ENCODE data around the gene MSLN.
A peak's percentile ranks its signal among the peaks of the same experiment; 100 is the strongest.

MSLN gene

DNA sequence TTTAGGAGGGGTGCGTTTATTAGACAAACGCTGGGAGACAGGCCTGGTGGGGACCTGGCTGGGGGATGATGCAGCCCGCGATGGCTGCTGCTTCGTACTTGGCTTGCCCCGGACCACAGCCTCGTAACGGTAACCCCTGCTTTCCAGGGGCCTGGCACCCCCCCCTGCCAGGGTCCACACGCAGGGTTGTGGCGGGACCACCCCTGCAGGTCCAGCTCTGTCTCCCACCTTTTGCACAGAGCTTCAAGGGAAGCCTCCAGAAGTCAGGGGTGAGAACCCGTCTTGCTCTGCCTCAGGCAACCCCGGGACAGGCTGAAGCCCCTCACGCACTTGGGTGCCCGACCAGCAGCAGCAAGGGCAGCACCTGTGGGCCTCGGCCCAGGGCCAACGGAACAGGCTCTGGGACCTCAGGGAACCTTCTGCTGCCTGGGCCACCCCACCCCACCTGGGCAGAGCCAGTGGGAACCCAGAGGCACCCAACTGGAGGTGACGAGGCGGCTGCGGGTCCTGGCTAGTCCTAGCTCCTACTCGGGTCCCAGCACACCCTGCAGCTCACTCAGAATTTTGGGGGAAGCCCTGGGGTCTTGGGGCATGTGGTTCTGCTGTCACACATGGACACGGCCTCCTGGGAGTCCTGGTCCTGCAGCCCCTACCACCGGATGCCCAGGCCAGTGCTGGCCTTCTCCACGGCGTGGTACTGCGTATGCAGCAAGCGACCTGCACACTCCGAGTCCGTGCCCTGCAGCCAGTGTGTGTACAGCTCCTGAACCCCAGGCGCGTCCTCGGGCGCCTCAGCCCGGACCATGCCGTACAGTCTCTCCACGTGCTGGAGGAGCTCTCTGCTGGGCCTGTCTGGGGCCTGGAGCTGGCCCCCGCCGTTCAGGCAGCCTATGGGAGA lies 30.5 kb upstream of the MSLN start:
- FAIRE-seq (no peak), DNase-seq (ENCODE audit: insufficient read length) (no peak)
- TF ChIP-seq POLR2A (IDR thresholded peaks at IDR 0.05; ENCODE audit: low read depth, low read length) (no peak), POLR2AphosphoS5 (IDR thresholded peaks at IDR 0.05; ENCODE audit: low read depth, low read length) (peak; percentile 42; the same call in 1 of the 2 replicates), TAF1 (IDR thresholded peaks at IDR 0.05; ENCODE audit: borderline replicate concordance, low read depth, low read length) (no peak)

DNA sequence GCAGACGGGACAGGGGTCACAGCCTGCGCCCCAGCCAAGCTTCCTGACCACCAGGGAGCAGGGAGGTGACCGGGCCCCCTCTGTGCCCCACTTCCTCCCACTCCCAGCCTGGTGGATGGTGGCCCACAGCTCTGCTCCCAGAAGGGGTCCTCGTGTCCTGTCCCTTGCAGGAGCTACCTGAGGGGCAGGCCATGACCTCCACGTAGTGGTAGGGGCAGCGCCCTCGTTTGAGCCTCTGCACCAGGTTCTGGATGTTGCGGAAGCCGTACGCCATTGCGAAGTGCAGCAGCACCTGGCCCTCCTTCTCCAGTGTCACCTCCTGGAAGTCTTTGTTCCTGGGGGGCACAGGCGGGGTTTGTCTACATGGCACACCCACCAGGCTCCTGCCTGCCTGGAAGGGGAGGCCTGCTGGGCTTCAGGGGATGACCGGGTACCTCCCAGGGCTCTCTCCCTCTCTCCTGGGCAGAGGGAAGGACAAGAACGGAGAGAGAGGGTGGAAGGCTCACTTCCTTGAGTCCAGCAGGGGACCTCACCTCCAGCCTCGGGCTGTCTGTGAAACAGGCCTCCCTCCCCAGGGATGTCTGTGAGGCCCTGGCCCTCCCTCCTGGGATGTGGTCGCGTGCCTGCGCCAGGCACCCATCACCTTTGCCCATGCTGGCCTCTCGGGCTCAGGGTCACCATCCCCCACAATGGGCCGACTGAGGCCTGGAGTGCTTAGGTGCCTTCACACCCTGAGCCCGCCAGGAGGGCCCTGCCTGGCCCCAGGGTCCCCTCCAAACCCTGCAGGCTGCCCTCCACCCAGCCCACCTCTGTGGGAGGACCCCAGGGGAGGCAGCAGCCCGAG lies 29.6 kb upstream of the MSLN start:
- TF ChIP-seq POLR2AphosphoS5 (IDR thresholded peaks at IDR 0.05; ENCODE audit: low read depth, low read length) (no peak), POLR2A (IDR thresholded peaks at IDR 0.05; ENCODE audit: low read depth, low read length) (no peak), TAF1 (IDR thresholded peaks at IDR 0.05; ENCODE audit: borderline replicate concordance, low read depth, low read length) (no peak)

GRCh38 chr16:732332-732731 lies 28.2 kb upstream of the MSLN start:
- TF ChIP-seq TAF1 (IDR thresholded peaks at IDR 0.05; ENCODE audit: borderline replicate concordance, low read depth, low read length) (no peak), POLR2A (IDR thresholded peaks at IDR 0.05; ENCODE audit: low read depth, low read length) (no peak), POLR2AphosphoS5 (IDR thresholded peaks at IDR 0.05; ENCODE audit: low read depth, low read length) (no peak)
- DNase-seq (ENCODE audit: insufficient read length) (no peak), FAIRE-seq (no peak)

More for the DNA sequence above, 29.6 kb upstream of the MSLN start:
- DNase-seq (ENCODE audit: insufficient read length), result no peak
- FAIRE-seq, result no peak

GRCh38 chr16:732936-733335 lies 27.6 kb upstream of the MSLN start:
- TF ChIP-seq TAF1 (IDR thresholded peaks at IDR 0.05; ENCODE audit: borderline replicate concordance, low read depth, low read length) (no peak), POLR2AphosphoS5 (IDR thresholded peaks at IDR 0.05; ENCODE audit: low read depth, low read length) (no peak), POLR2A (IDR thresholded peaks at IDR 0.05; ENCODE audit: low read depth, low read length) (no peak)
- FAIRE-seq, result no peak
- DNase-seq (ENCODE audit: insufficient read length), result no peak

DNA sequence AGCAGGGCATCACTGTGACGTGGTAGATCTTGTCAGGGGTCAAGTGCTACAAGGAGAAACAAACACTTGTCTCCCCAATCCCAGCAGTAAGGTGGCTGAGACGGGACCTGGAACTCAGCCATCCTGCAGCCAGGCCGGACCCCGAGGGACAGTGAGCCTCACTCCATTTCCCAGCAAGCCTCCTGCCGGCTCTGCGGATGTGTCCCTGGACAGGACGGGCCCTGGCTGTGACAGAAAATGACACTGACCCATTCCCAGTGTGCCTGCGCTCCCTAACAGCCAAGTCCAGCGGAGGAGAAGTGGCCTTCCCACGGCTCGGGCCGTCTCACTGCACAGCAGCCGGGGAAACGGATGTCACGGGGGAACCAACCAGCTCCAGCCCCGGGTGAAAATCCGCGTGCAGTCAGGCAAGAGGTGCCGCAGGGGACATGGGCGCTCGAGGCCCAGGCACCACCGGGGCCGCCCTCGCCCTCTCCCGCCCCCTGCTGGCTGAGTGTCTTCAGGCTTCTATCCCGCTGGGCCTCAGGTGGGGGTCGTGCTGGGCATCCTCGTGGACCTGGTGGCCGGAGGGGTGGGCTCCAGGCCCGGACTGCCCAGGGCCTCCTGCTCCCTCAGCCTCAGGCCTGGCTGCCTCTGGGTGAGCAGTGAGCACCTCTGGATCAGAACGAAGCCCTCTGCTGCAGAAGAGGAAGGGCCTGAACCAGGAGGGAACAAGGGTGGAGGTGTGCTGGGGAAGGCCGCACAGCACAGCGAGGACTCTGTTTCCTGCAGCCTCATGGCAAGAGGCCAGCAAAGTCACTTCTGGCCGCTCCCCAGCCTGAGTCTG lies 26.9 kb upstream of the MSLN start:
- DNase-seq (ENCODE audit: insufficient read length) (no peak), FAIRE-seq (no peak)
- TF ChIP-seq TAF1 (IDR thresholded peaks at IDR 0.05; ENCODE audit: borderline replicate concordance, low read depth, low read length) (no peak), POLR2A (IDR thresholded peaks at IDR 0.05; ENCODE audit: low read depth, low read length) (no peak), POLR2AphosphoS5 (IDR thresholded peaks at IDR 0.05; ENCODE audit: low read depth, low read length) (no peak)

- no peak for DNase-seq (ENCODE audit: insufficient read length)
- TF ChIP-seq POLR2AphosphoS5 (IDR thresholded peaks at IDR 0.05; ENCODE audit: low read depth, low read length) (no peak), TAF1 (IDR thresholded peaks at IDR 0.05; ENCODE audit: borderline replicate concordance, low read depth, low read length) (no peak), POLR2A (IDR thresholded peaks at IDR 0.05; ENCODE audit: low read depth, low read length) (no peak)
- FAIRE-seq, result no peak
Observed at GRCh38 chr16:734208-734980, 26.1 kb upstream of the MSLN start.

DNA sequence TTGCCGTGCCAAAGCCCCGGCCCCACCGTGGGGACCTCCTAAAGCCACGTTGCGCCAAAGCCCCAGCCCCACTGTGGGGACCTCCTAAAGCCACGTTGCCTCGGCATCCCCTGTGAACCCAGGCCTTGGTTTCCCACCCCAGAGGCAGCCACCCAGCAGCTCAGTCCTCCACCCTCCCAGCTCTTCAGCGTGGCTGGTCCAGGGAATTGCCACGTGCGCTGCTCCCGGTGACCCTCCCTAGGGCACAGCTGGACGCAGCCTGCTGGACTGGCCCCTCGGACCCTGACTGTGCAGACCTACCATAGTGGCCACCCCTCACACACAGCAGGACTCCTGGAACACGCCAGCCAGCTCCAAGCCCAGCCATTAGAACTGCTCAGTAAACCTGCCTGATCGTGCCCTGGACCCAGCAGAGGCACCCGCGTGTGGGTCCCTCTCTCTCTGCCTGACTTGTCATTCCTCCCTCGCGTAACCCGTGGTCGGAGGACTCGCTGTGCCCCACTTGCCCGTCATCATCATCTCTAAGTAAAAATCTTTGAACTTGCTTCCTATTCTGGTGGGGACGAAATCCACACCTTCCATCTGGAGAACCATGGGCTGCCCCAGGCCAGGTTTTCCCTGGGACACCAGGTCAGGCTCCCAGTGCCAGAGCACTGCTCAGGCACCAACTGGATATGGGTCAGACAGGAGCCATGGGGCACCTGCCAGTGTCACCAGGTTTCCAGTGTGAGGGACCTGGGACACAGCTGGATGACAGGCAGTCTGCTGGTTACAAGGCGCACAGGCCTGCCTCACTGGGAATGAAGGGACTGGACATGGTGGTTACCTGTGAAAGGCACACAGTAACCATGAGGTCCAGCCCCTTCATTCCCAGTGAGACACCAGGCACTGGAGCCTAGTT lies 25.3 kb upstream of the MSLN start:
- TF ChIP-seq TAF1 (IDR thresholded peaks at IDR 0.05; ENCODE audit: borderline replicate concordance, low read depth, low read length), result no peak
- no peak for DNase-seq (ENCODE audit: insufficient read length)
- FAIRE-seq, result no peak

DNA sequence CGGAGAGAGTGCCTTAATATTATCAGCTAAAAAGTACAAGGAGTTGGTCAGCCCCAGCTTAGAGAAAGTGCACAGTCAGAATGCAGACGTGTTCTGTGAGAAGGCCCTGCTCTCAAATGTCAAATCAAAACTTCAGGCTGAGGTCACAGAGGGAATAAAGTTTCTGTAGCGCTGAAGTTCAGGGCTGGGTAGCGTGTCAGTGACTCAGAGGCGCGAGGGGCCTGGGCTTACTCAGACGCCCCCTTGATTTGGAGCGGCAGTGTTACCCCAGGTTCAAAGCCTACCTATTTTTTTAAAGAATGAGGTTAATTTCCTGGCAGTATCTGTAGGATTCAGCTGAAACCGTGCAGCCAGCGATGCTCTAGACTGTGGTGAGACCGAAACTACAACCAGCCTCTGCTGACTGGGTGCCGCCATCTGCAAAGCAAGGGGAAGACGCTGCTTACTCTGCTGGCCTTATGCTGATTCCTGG lies 24.5 kb upstream of the MSLN start:
- TF ChIP-seq POLR2AphosphoS5 (IDR thresholded peaks at IDR 0.05; ENCODE audit: low read depth, low read length) (no peak), POLR2A (IDR thresholded peaks at IDR 0.05; ENCODE audit: low read depth, low read length) (no peak), TAF1 (IDR thresholded peaks at IDR 0.05; ENCODE audit: borderline replicate concordance, low read depth, low read length) (no peak)
- DNase-seq (ENCODE audit: insufficient read length) (no peak), FAIRE-seq (no peak)

GRCh38 chr16:736936-737481 lies 23.5 kb upstream of the MSLN start:
- TF ChIP-seq TAF1 (IDR thresholded peaks at IDR 0.05; ENCODE audit: borderline replicate concordance, low read depth, low read length) (no peak), POLR2AphosphoS5 (IDR thresholded peaks at IDR 0.05; ENCODE audit: low read depth, low read length) (no peak), POLR2A (IDR thresholded peaks at IDR 0.05; ENCODE audit: low read depth, low read length) (no peak)

More at GRCh38 chr16:736936-737481, 23.5 kb upstream of the MSLN start:
- no peak for DNase-seq (ENCODE audit: insufficient read length)
- FAIRE-seq, result no peak

Data from GM12892 (cell line).